T follicular helper cell (primary cell): ENCODE data around the gene CDK5R2.
A peak's percentile ranks its signal among the peaks of the same experiment; 100 is the strongest.

Source experiments
- DNase-seq: peaks from one replicate; pipeline ENCODE4 v3.0.0-alpha.2; 2020; ENCODE audit warnings: low read depth

CDK5R2 gene

GRCh38 chr2:218961651-218962570 is 2.4 kb downstream of the CDK5R2 start:
- no peak for DNase-seq

DNA sequence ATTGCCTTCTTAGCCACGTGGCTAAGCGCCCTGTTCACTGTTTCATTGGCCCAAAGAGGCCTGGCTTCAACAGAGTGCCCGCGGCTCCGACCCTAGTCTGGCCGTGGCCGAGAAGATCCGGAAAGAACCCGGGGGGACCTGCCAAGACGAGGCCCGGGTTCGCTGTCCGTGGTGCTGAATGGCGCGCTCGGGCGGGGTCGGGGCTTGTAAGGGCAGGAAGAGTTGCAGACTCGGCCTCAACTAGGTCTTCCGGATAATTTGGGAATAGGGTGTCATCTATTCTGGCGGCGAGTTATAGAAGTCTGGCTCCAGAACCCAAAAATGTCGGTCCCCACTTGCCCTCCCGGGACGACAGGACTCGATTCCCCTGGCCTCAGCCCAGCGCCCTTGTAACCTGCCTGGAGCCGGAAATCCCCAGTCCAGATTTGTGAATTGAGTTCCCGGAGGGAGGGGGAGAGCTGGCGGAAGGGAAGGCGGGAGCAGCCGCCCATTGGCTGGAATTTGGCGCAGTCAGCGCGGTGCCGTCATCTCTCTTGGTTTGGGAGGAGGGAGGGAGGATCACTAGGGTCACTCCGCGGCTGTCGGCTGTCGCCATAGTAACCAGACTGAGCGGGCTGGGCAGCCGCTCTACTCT is 3.5 kb downstream of the CDK5R2 start:
- peak; percentile 39 for DNase-seq

- no peak for DNase-seq
These were observed 4.1 kb downstream of the CDK5R2 start for GRCh38 chr2:218963601-218964000.

GRCh38 chr2:218964041-218964771 is 4.7 kb downstream of the CDK5R2 start:
- DNase-seq = no peak

DNA sequence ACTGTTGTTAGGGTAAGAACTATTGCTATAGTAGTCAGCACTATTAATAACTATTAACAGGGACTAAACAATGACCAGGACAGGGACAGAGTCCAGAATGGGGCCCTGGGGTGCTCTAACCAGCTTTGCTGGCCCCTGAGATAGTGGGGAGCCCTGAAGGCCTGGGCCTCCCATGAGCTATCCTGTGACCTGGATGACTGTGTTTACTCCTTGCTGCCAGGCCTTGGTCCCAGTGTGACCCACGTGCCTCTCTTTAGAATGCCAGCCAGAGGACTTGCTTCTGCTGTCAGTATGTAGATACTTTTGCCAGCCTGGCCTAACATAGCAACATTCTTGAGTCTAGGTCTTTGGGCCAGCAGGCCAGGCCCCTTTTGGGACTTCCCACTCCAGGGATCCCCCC is 11.4 kb downstream of the CDK5R2 start:
- no peak for DNase-seq

- DNase-seq = no peak
These were observed 15.8 kb downstream of the CDK5R2 start for GRCh38 chr2:218975060-218975777.

- DNase-seq = peak; percentile 72
These were observed 20.6 kb downstream of the CDK5R2 start for GRCh38 chr2:218979846-218980734.

GRCh38 chr2:218980735-218981389 is 21.4 kb downstream of the CDK5R2 start:
- no peak for DNase-seq

GRCh38 chr2:218981390-218981880 is 22.0 kb downstream of the CDK5R2 start:
- DNase-seq = no peak

DNA sequence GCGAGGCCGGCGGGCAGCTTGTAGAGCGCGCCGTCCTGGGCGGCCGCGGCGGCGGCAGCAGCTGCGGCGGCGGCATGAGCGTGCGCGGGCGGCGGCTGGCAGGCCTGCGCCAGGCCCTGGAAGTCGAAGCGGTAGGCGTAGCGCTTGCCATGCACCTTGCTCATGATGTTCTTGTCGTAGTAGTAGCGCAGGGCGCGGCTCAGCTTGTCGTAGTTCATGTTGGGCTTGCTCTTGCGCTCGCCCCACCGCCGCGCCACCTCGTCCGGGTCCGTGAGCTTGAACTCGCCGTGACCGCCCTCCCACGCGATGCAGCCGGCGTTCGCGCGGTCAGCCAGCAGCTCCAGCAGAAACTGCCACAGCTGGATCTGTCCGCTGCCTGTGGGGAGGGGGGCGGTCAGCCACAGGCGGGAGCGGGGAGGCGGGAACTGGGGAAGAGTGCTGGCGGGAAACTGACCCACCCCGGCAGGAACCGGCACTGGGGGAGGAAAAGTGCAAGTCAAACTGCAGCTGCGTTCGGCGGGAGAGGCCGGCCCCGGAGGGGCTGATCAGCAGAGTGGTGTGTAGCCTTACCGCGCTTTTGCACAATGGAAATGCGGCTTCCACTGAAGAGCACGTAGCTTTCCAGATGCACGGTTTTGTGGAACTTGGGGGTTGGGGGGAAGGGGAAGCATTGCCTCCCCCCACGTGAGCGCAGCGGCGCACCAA is 22.6 kb downstream of the CDK5R2 start:
- DNase-seq = peak; percentile 21

GRCh38 chr2:218982586-218983262 is 23.3 kb downstream of the CDK5R2 start:
- DNase-seq = no peak

DNA sequence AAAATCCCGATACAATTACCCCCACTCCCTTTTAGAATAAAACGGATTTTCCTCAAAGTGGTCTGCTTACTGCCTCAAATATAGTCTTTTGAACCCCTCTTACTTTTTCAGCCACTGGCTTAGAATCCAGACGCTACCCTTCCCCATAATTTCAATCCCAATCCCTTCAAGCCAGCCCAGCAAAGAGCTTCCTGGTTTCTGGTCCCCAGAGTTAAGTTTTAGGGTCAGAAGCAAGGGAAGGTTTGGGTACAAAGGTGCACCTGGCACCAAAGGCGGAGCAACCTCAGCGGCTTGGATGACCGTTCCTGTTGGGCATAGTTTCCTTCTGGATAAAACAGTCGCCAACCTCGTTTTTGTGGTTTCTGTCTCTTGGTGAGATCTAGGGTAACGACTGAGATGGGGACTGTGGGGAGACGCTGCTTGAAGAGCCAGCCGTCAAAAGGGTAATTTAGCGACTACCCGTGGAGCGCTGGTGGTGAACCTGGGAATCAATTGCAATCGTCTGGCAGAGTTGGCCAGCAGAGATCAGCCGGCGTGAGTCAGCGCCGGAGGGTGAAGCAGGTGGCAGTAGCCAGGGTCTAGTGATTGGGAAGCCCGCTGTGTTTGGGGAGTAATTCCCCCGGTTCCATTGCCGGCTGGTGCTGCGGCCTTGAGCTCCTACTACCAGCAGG is 23.9 kb downstream of the CDK5R2 start:
- DNase-seq = no peak

DNA sequence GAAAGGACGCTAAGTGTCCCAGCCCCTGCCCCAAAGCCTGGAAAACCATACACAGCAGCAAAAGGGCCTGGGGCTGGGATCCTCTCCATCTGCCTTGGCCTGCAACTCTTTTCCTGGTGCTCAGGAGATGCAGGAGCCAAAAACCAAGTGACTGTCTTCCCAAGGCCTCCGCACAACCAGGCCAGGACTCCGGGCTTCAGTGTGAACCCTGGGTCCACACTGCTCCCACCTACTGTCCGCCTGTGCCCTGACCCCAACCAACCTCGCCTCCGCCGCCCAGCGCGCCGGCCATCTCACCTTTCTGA is 24.4 kb downstream of the CDK5R2 start:
- no peak for DNase-seq

DNA sequence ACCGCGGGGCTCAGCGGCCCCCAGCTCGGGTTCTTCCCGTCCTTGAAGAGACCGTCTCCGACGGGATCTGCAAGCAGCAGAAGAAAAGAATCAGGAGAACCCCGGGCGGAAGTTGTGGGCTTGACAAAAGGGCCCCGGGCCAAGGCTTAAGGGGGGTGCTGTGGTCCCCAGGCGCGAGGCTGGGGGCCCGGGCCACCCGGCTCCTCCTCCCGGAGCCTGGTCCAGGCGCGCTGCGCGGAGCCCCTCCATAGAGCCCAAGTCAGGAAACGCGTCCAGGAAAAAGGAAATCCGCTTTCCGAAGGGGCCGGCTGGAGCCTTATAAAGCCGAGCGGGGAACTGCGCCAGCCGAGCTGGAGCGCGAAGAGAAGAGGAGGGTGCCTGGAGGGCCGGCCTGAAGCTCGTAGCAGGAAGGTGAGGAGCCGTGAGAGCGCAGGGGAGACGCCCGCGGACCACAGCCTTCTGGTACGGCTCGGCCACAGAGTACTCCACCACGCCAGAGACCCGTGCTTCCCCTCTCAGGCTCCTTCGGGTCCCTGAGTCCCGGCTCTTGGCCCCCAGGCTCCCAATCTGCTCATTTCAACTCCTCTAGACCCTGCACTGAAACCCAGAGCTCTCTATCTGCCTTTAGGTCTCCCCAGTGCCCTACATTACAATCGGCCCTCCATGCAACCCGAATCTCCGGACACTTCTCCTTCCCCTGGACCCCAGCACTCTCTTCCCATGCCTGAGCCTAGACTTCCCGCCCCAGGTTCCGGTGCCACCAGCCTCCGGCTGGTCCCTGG is 25.0 kb downstream of the CDK5R2 start:
- DNase-seq = no peak

DNA sequence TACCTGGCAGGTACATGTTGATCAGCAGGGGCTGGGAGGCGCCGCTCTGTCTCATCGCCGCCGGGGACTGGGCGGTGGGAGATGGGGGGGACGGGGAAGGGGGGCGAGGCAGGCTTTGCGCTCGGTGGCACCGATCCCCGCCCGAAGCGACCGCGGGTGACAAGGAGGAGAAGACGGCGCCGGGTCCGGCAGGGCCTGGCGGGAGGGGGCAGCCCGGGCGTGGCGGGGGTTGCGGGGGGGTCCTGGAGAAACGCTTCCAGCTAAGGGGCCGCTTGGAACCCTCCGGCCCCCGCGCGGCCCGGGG is 25.5 kb downstream of the CDK5R2 start, which contains the start of gene FEV:
Gene FEV (minus strand): TSS at position 164 of the 304 bp plus-strand sequence. CDS start 109 bp downstream, at position 55.
- DNase-seq = no peak

DNA sequence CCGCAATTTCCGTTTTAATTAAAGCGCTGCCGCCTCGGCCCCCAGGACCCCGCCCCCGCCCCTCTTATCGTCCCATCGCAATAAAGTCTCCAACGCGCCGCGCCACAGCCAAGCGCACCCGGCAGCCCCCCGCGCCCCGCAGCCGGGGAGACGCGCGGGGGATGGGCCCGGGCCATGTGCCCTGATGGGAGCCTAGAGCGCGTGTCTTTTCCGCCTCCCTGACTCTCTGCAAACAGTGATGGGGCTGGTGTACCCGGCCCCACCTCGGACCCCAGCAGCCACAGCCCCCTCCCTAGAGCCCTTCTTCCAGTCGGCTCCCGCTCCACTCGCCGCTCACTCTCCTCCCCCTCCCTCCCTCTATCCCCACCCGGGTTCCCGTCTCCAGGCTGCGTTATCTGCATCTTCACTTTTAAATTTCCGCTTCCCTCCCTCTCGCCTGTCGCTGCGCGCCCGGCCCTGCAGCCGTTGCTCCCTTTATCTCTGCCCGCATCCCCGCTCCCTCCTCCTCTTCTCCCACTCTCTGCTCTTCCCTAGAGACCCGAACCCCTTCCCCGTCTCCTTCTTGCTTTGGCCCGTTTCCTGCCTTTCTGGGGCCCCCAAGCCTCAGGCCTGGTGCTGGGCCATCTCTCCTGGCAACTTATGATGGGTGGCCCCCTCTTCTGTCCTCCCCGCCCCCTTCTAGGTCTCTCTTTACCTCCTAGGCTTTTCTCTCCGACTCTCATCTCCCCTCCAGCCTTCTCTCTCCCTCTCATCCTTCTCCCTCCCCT is 26.0 kb downstream of the CDK5R2 start:
- DNase-seq = no peak

- DNase-seq = no peak
These were observed 26.8 kb downstream of the CDK5R2 start for GRCh38 chr2:218986148-218986761.
